ENCODE measurements around the gene NF2. TPM values are rescaled to one million over a fixed set of nuclear protein-coding genes. Genes with fewer than 3 reads are reported as not detected.

Gene NF2
- total RNA-seq, 1 experiment from 2014 or later = 50.9 TPM

GRCh38 chr22:29722151-29722550 is 118.7 kb downstream of the NF2 start:
- no peak overlapping the region for H3K27ac Mint-ChIP-seq
- no peak overlapping the region for H2AK5ac ChIP-seq (ENCODE audit: insufficient read length, low read length)
- no peak overlapping the region for H2BK120ac ChIP-seq (ENCODE audit: low read depth, low read length, poor library complexity, severe bottlenecking)
- no peak overlapping the region for H4K91ac ChIP-seq (ENCODE audit: insufficient read length, low read depth, low read length)
- no peak for DNase-seq
- no peaks in the 10 kb centered on the region; a peak in 2 of 7 replicates for H3K36me3 Mint-ChIP-seq (ENCODE audit: insufficient read depth in 1 of 3, low read depth in 3 of 3)
- H4K5ac ChIP-seq (ENCODE audit: insufficient read length, low read depth, low read length) = no peak overlapping the region
- H3T11ph ChIP-seq (ENCODE audit: low read length) = no peak overlapping the region
- no peak overlapping the region for H2BK12ac ChIP-seq (ENCODE audit: insufficient read length, low read depth, low read length)
- H4K8ac ChIP-seq (replicated peaks; ENCODE audit: insufficient read length, low read depth, low read length) = no peak overlapping the region
- H3K4me1 ChIP-seq (ENCODE audit: insufficient read depth, low read length) = no peaks in the 10 kb centered on the region
- H3K56ac ChIP-seq (ENCODE audit: insufficient read length, low read depth, low read length) = no peak overlapping the region
- H3K23me2 ChIP-seq (ENCODE audit: insufficient read length, low read depth, low read length, poor library complexity, severe bottlenecking) = peaks cover 4% of the 10 kb centered on the region
- H2AFZ ChIP-seq (ENCODE audit: low read length) = no peak overlapping the region
- no peak overlapping the region for H3K14ac ChIP-seq (ENCODE audit: insufficient read depth, low read length)
- H3K4ac ChIP-seq (ENCODE audit: low read depth, low read length) = no peak overlapping the region
- peaks cover 11 to 18% of the 10 kb centered on the region in 2 experiments; a peak in 3 of 4 replicates for H3K4me1 Mint-ChIP-seq
- no peaks in the 10 kb centered on the region for H4K20me1 ChIP-seq (ENCODE audit: control insufficient read depth, insufficient read depth, insufficient read length)
- H3K79me2 ChIP-seq (ENCODE audit: insufficient read depth, low read length) = no peaks in the 10 kb centered on the region
- no peaks in the 10 kb centered on the region for H3K9me3 ChIP-seq (ENCODE audit: control insufficient read depth, low read depth, low read length)
- no peak overlapping the region for H2BK20ac ChIP-seq (ENCODE audit: low read depth, low read length, poor library complexity, severe bottlenecking)
- peaks cover 24% of the 10 kb centered on the region; the same call in 1 of the 2 replicates for H3K27me3 ChIP-seq (ENCODE audit: insufficient read depth, low read length)
- H3K79me1 ChIP-seq (ENCODE audit: insufficient read depth, low read depth, low read length, poor library complexity, severe bottlenecking) = no peaks in the 10 kb centered on the region
- no CpG with 5 or more reads among the region's 7 CpGs for WGBS (ENCODE audit: extremely low coverage, insufficient read length, low lambda C conversion rate)
- TF ChIP-seq CTCF (conservative IDR thresholded peaks at IDR 0.05) = no peak
- no peak overlapping the region for H3K4me3 Mint-ChIP-seq
- no peak overlapping the region for H2BK5ac ChIP-seq (ENCODE audit: insufficient read length, low read length)
- no peaks in the 10 kb centered on the region; a peak in 1 of 5 replicates for H3K9me3 Mint-ChIP-seq
- no peak overlapping the region for H3K9ac ChIP-seq (ENCODE audit: extremely low read depth, insufficient read length, low read length)
- H2BK15ac ChIP-seq (ENCODE audit: low read depth, low read length) = no peak overlapping the region
- H3K4me2 ChIP-seq (ENCODE audit: insufficient read depth, insufficient read length, low read length) = no peak overlapping the region
- H3K27me3 Mint-ChIP-seq (ENCODE audit: low read depth) = peaks cover 86% of the 10 kb centered on the region
- no peak overlapping the region for H3K18ac ChIP-seq (ENCODE audit: insufficient read length, low read depth, low read length)
- no peak overlapping the region for H3K27ac ChIP-seq (ENCODE audit: insufficient read length, low read depth, low read length)
- no peak overlapping the region for H3K23ac ChIP-seq (ENCODE audit: insufficient read length, low read depth, low read length)

Measured in H9 (cell line).